HepG2 (cell line): ENCODE measurements around the gene SLC18A3.

Source experiments
- ATF1 ChIP-seq: IDR thresholded peaks from 2 replicates; pipeline ENCODE4 v1.6.1; 2016; ENCODE audit warnings: mild to moderate bottlenecking, control low read depth
- BHLHE40 ChIP-seq: IDR thresholded peaks from 2 replicates; pipeline ENCODE4 v1.6.1; 2011; ENCODE audit warnings: low read length, improper control_type of control experiment
- CHD2 ChIP-seq: IDR thresholded peaks from 2 replicates; pipeline ENCODE4 v1.6.1; 2011; ENCODE audit warnings: low read depth, low read length, improper control_type of control experiment
- CTCF ChIP-seq: sonication (generic); formaldehyde crosslinking; IDR thresholded peaks from 2 replicates; pipeline ENCODE4 v1.5.0; 2020; ENCODE audit warnings: mild to moderate bottlenecking, missing genetic modification reagents, moderate library complexity
- EP300 ChIP-seq, 3 experiments: sonication (generic) in 1 of 3; formaldehyde crosslinking in 1 of 3; IDR thresholded peaks; 2 replicates each; pipeline versions ENCODE4 v1.5.1 to v1.6.1; 2011 to 2020; ENCODE audit warnings: low read depth in 2 of 3, low read length in 2 of 3, borderline replicate concordance in 1 of 3, improper control_type of control experiment in 1 of 3, mild to moderate bottlenecking in 1 of 3, missing genetic modification reagents in 1 of 3, moderate library complexity in 1 of 3
- FOSL2 ChIP-seq: sonication (generic); formaldehyde crosslinking; IDR thresholded peaks from 2 replicates; pipeline ENCODE4 v1.4.0; 2020; ENCODE audit warnings: missing genetic modification reagents
- KLF15 ChIP-seq: sonication (generic); formaldehyde crosslinking; IDR thresholded peaks from 2 replicates; pipeline ENCODE4 v1.8.1; 2023; ENCODE audit warnings: borderline replicate concordance, mild to moderate bottlenecking, inconsistent platforms, missing genetic modification reagents, mixed read lengths
- POLR2AphosphoS2 ChIP-seq: IDR thresholded peaks from 2 replicates; pipeline ENCODE4 v1.6.1; 2011; ENCODE audit warnings: low read depth, low read length, improper control_type of control experiment
- UBTF ChIP-seq: sonication (generic); formaldehyde crosslinking; IDR thresholded peaks from 2 replicates; pipeline ENCODE4 v1.4.0; 2020; ENCODE audit warnings: mild to moderate bottlenecking, missing genetic modification reagents
- ZNF24 ChIP-seq: fragments of 450-650 bp; IDR thresholded peaks from 2 replicates; pipeline ENCODE4 v1.6.1; 2017; ENCODE audit warnings: antibody characterized with exemption, mild to moderate bottlenecking

GRCh38 chr10:49596493-49596809 lies 13.7 kb upstream of the SLC18A3 start:
- TF ChIP-seq BHLHE40 (no peak), ZNF24 (no peak), FOSL2 (CRISPR knock-in tag) (no peak), CHD2 (no peak), UBTF (no peak), ATF1 (CRISPR knock-in tag) (no peak), KLF15 (CRISPR knock-in tag) (no peak), EP300 (IDR thresholded peaks at IDR 0.05; ENCODE audit: low read depth in 2 of 2, low read length in 2 of 2) (no peak), EP300 (CRISPR knock-in tag; IDR thresholded peaks at IDR 0.05; ENCODE audit: borderline replicate concordance) (no peak), POLR2AphosphoS2 (no peak), CTCF (no peak)
